ENCODE data around the gene SEPTIN8. TPM values are rescaled to one million over a fixed set of nuclear protein-coding genes. Genes with fewer than 3 reads are reported as not detected.

Gene SEPTIN8
- total RNA-seq, 1 donor from 2014 or later: 127 TPM

DNA sequence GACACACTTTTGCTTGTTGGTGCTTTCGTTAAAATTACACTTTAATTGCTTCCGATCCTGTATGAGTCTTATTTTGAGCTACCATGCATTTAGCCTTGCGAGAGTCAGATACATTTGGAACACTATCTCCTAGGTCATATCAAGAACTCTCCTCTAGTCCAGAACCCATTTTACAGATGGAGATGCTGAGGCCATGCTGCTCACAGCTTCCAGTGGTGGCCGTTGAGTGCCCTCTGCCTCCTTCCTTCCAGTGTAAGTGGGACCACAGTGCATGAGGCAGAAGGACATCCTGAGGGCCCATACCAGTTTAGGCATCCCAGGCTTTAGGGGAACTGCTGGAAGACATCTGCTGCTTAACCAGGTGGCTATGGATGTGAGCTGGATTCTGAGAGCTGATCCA, 22.9 kb downstream of the SEPTIN8 start:
- Mint-ChIP-seq H3K36me3 (ENCODE audit: low read depth) (peaks cover 22% of the 10 kb centered on the region), H3K4me3 (ENCODE audit: unreplicated experiment) (no peak overlapping the region), H3K4me1 (ENCODE audit: low read depth) (peaks cover 10% of the 10 kb centered on the region), H3K27ac (ENCODE audit: unreplicated experiment) (no peak overlapping the region), H3K9me3 (ENCODE audit: low read depth) (no peaks in the 10 kb centered on the region), H3K27me3 (ENCODE audit: low read depth) (no peaks in the 10 kb centered on the region)
- TF ChIP-seq, protein P1, sequence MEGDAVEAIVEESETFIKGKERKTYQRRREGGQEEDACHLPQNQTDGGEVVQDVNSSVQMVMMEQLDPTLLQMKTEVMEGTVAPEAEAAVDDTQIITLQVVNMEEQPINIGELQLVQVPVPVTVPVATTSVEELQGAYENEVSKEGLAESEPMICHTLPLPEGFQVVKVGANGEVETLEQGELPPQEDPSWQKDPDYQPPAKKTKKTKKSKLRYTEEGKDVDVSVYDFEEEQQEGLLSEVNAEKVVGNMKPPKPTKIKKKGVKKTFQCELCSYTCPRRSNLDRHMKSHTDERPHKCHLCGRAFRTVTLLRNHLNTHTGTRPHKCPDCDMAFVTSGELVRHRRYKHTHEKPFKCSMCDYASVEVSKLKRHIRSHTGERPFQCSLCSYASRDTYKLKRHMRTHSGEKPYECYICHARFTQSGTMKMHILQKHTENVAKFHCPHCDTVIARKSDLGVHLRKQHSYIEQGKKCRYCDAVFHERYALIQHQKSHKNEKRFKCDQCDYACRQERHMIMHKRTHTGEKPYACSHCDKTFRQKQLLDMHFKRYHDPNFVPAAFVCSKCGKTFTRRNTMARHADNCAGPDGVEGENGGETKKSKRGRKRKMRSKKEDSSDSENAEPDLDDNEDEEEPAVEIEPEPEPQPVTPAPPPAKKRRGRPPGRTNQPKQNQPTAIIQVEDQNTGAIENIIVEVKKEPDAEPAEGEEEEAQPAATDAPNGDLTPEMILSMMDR (IDR thresholded peaks at IDR 0.05): no peak
- DNase-seq (ENCODE audit: low spot score): no peak

DNA sequence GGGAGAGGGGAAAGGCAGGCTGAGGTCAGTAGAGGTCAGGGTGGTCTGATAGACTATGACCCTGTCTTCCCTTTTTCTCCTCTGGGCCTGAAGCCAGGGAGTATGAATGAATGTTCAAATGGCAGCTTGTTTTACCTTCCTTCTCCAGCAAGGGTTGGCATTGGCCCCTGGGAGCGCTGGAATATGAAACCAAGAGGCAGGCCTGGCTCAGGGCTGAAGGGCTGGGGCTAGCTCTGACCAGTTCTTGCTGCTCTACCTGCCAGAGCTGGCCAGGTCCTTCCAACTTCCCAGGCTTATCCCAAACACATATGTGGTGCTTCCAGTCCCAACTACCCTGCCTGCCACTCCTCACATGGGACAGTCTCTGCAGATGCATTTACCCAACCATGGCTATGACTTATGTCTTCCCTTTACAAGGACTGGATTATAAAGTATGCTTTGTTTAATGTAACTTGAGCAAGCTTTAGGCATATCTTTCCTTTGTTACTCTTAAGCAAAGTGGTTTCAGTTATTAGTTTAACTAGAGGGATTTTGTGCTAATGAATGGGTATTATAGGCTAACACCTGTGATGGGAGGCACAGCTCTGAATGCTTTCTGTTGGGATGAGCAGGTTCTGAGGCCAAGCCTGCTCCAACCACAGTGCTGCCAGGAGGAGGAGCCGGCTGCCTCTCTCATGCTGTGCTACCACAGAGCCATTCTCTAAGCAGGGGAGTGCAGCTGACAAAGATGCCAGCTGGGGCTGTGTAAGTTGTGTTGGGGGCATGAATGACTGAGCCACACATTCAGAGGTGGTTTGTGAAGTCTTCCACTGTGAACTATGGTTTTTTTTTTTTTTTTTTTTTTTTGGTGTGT, 23.7 kb downstream of the SEPTIN8 start:
- Mint-ChIP-seq H3K4me1 (ENCODE audit: low read depth) (peaks cover 10% of the 10 kb centered on the region), H3K27ac (ENCODE audit: unreplicated experiment) (no peak overlapping the region), H3K9me3 (ENCODE audit: low read depth) (no peaks in the 10 kb centered on the region), H3K4me3 (ENCODE audit: unreplicated experiment) (no peak overlapping the region), H3K27me3 (ENCODE audit: low read depth) (no peaks in the 10 kb centered on the region), H3K36me3 (ENCODE audit: low read depth) (peaks cover 15% of the 10 kb centered on the region)
- DNase-seq (ENCODE audit: low spot score): no peak
- TF ChIP-seq, protein P1 (IDR thresholded peaks at IDR 0.05): no peak

GRCh38 chr5:132752581-132753125, 24.4 kb downstream of the SEPTIN8 start:
- H3K4me1 Mint-ChIP-seq (ENCODE audit: low read depth): peaks cover 10% of the 10 kb centered on the region
- DNase-seq (ENCODE audit: low spot score): no peak
- no peak overlapping the region for H3K27ac Mint-ChIP-seq (ENCODE audit: unreplicated experiment)
- no peaks in the 10 kb centered on the region for H3K27me3 Mint-ChIP-seq (ENCODE audit: low read depth)
- TF ChIP-seq, protein P1 (IDR thresholded peaks at IDR 0.05): no peak
- no peaks in the 10 kb centered on the region for H3K9me3 Mint-ChIP-seq (ENCODE audit: low read depth)
- H3K36me3 Mint-ChIP-seq (ENCODE audit: low read depth): peaks cover 11% of the 10 kb centered on the region
- no peak overlapping the region for H3K4me3 Mint-ChIP-seq (ENCODE audit: unreplicated experiment)

DNA sequence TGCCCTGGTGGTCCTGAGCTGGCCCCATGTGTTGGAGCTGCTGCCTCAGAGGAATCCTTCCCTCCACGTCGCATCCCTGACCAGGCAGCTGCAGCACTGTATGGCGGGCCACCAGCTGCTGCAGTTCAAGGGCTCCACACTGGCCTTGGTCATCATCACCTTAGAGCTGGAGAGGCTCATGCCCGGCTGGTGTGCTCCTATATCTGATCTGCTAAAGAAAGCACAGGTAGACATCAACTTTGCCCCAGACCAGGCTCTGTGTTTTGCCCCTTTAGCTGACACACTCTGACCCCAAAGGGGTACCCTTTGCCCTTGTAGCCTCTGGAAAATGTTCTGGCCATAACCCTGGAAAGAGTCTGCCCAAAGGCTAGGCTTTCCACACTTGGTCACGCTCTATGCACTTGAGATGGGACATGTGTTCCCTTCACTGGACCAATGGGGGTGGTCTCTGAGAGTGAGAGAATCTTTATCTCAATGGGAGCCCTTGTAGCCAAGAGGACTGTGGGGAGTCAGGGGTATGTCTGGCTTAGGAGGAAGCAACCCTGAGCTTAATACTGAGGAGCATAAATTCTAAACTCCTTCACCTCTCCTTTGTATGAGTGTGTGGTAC, 25.0 kb downstream of the SEPTIN8 start:
- Mint-ChIP-seq H3K4me1 (ENCODE audit: low read depth) (peaks cover 10% of the 10 kb centered on the region), H3K36me3 (ENCODE audit: low read depth) (peaks cover 5% of the 10 kb centered on the region), H3K27me3 (ENCODE audit: low read depth) (no peaks in the 10 kb centered on the region), H3K4me3 (ENCODE audit: unreplicated experiment) (no peak overlapping the region), H3K9me3 (ENCODE audit: low read depth) (no peaks in the 10 kb centered on the region), H3K27ac (ENCODE audit: unreplicated experiment) (no peak overlapping the region)
- TF ChIP-seq, protein P1 (IDR thresholded peaks at IDR 0.05): no peak
- DNase-seq (ENCODE audit: low spot score): no peak

DNA sequence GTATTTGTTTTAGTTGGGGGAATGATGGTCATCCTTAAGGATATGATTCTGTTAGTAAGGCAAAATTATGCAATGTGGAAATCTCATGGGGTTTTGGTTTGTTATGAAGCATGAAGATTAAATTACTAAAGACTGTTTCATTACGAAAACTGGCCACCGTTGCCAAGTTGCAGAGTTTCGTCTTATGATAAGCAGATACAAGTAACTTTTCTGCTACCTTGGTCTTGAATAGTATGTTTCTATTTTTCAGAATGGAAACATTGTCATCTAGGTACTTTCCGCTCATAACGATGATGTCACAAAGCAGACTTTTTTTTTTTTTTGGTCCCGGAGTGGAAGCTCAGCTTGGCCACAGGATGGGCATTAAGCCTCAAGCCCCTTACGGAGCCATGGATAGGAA, 25.6 kb downstream of the SEPTIN8 start:
- Mint-ChIP-seq H3K4me3 (ENCODE audit: unreplicated experiment) (no peak overlapping the region), H3K36me3 (ENCODE audit: low read depth) (peaks cover 5% of the 10 kb centered on the region), H3K27me3 (ENCODE audit: low read depth) (no peaks in the 10 kb centered on the region), H3K27ac (ENCODE audit: unreplicated experiment) (peak overlapping the region; percentile 28), H3K9me3 (ENCODE audit: low read depth) (no peaks in the 10 kb centered on the region), H3K4me1 (ENCODE audit: low read depth) (peaks cover 10% of the 10 kb centered on the region)
- DNase-seq (ENCODE audit: low spot score): no peak
- TF ChIP-seq, protein P1 (IDR thresholded peaks at IDR 0.05): no peak
